Measurements from ENCODE around the gene CCDC34. TPM values are rescaled to one million over a fixed set of nuclear protein-coding genes. Genes with fewer than 3 reads are reported as not detected.

Gene CCDC34
- total RNA-seq, 1 experiment from 2014 or later, result 10.5 TPM

- DNase-seq (ENCODE audit: low read depth), result no peak
Observed at GRCh38 chr11:27291954-27292636, 70.9 kb downstream of the CCDC34 start.

- DNase-seq (ENCODE audit: low read depth), result peak; percentile 52
Observed at GRCh38 chr11:27291302-27291889, 71.6 kb downstream of the CCDC34 start.

DNA sequence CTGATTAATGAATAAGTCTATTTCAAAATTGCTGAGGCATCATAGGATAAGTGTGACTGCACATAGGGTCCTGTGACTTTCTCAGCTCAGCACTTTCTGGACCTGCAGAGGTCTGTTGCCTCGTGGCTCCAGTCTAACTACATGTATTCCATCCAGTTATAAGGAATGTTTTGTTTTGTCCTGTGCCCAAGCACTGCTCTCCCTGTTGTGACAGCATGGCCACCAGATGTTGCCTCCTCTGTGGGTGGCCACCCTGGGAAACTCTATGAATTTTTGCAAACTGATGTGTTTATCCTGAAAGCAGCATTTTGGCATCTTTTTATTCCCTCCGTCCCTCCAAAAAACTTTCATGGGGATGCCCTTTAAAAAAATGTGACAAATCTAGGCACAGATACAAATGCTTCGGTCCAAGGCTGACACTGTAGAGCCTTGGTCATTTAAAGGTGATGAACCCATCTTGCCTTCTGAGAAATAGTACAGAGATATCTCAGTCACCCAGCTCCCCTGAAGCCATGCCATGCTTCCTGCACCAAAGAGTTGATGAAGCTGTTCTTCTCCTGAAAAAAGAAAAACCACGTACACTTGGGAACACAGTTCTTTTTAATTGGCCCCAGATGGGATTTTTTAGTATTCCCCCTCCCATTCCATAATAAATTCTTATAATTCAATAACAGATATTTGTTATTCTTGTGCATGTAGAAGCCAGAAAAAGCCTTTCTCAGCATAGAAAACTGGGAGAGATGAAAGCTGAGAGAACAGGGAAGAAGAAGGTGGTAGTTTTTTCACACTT lies 72.6 kb downstream of the CCDC34 start:
- no peak for DNase-seq (ENCODE audit: low read depth)

Other genes starting within 250 kb of the CCDC34 start
- 6.6 and 9.0 TPM in 2 replicates for gene LGR4, start 109.6 kb upstream of the CCDC34 start, total RNA-seq (2014; rRNA removed; shearing (Covaris generic))
- gene LIN7C, start 143.6 kb upstream of the CCDC34 start, total RNA-seq (2014; rRNA removed; shearing (Covaris generic)), result 30.5 and 38.2 TPM in 2 replicates

Data from HT1080 (cell line).